HG02759 (cell line): ENCODE results near the gene RTN4.
"Not testable (repeated sequence)": the region's sequence is repeated elsewhere in the genome, so short reads cannot be mapped to it uniquely, and the experiment has no call there.

ENCODE experiments used
- ATAC-seq: cut with Tn5 transposase; IDR thresholded peaks from one replicate; pipeline ENCODE4 v1.9.1; 2021; ENCODE audit warnings: mild to moderate bottlenecking, moderate library complexity; ENCODE audit not compliant: unreplicated experiment

The RTN4 gene

GRCh38 chr2:55076019-55076418, 25.8 kb upstream of the RTN4 start:
- not testable (repeated sequence) for ATAC-seq

DNA sequence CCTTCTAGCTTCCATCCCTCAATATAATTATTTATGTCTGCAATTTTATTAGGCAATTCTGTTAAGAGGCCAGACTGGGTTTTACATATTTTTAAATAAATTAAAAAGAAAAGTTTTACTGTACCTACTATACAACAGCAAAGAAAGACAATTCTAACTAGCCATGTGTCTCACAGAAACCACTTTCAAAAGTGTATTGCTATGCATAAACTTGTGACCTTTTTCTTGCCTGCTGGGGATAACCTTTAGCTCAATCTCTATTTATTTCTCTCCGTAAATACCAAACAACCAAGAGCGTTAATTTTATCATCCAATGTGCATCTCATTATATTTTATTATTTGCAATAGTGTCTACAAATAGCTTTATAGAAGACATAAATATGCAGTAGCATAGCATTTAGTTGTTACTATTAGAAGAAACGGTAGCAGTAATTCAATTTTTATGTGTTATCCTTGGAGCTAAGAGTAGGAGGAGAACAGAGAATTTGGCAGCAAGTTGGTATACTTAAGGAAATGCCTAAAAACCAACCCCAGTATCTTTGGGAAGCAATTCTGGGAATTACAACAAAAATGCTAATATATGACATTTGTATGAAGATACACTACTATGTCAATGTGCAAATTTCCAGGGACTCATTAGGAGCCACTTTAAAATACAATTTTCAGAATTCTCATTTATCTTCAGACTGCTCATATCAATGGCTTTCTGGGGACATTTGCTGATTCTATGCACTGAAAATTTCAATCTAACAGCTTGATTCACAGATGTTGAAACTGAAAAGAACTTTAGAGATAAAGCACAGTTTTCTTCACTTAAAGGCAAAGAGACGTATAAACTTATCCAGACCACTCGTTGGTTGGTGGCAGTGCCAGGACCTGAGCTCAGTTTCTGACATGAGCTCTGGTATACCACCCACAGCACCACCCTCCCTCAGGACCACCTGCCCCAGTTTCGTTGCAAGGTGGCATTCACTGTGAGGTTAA, 23.0 kb upstream of the RTN4 start:
- no peak for ATAC-seq

DNA sequence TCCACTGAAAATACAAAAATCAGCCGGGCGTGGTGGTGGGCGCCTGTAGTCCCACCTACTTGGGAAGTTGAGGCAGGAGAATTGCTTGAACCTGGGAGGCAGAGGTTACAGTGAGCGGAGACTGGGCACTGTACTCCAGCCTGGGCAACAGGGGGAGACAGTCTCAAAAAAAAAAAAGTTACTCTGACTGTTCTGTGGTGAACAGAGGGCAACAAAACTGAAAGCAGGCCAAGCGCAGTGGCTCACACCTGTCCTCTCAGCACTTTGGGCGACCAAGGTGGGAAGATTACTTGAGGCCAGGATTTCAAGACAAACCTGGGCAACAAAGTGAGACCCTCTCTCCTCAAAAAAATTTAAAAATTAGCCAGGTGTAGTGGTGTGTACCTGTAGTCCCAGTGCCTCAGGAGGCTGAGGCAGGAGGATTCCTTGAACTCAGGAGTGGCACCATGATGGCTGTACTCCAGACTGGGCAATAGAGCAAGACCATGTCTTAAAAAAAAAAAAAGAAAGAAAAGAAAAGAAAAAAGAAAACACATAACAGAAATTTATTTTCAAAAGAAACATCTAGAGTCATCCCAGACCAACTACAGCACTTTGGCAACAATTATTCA, 13.6 kb upstream of the RTN4 start:
- ATAC-seq = peak; percentile 54

DNA sequence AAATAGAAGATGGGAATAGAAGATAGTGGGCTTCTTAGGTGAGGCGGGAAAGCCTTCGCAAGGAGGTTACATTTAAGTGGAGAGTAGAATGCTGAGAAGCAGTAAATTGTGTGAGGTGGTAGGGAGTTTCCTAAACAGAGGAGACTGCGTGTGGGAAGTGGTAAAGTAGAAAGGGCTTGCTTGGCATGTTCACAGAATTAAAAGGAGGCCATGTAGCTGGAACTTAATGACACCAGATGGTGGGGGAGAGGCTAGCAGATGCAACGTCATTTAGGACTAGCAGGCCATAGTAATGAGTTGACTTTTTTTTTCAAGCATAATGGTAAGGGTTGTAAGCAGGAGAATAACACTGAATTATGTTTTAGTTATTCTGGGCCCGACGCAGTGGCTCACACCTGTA, 13.0 kb upstream of the RTN4 start:
- no peak for ATAC-seq

- no peak for ATAC-seq
Observed at GRCh38 chr2:55062754-55063153, 12.5 kb upstream of the RTN4 start.

DNA sequence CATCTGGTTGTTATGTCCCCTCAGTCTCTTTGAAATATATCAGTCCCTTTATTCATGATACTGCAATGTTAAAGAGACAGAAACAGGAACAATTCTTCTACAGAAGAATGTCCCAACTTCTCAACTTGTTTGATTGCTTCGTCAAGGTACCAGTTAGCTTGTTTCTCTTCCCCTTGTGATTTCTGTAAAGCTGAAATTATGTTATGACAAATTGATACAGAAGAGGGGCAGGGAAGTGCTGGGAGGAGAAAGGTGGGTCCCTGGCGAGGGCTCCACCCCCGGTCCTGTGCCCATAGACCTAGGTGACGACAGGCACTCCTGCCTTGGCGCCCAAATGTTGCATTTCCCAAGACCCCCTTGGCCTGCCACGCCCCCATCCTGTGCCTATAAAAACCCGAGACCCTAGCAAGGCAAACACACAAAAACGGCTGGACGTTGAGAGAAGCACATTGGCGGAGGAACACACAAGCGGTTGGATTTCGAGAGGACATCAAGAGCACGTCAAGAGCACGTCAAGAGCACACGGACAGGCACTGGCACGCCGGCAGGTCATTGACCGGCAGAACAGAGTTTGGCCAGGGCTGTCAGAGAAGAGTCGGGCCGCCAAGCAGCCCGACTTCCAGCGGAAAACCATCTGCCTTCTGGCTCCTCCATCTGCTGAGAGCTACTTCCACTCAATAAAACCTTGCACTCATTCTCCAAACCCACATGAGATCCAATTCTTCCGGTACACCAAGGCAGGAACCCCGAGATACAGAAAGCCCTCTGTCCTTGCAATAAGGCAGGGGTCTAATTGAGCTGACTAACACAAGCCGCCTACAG, 11.5 kb upstream of the RTN4 start:
- ATAC-seq = no peak

GRCh38 chr2:55059793-55060192, 9.5 kb upstream of the RTN4 start:
- ATAC-seq = no peak

DNA sequence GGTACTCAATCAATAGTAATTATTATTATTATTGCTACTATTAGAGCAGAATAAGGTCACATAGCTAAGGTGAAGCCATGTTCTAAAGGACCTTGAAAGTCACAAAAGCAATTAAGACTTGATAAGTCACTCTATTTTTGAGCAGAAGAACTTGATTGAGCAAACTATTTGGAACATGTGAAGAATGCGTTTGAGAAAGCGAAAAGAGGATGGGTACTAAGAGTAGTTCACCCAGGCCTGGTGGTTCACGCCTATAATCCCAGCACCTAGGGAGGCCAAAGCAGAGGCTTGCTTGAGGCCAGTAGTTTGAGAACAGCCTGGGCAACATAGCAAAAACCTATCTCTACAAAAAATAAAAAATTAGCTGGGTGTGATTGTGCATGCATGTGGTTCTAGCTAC, 7.2 kb upstream of the RTN4 start:
- no peak for ATAC-seq

- no peak for ATAC-seq
Observed at GRCh38 chr2:55056024-55056521, 5.8 kb upstream of the RTN4 start.

GRCh38 chr2:55054106-55054875, 4.0 kb upstream of the RTN4 start:
- ATAC-seq = peak; percentile 23

DNA sequence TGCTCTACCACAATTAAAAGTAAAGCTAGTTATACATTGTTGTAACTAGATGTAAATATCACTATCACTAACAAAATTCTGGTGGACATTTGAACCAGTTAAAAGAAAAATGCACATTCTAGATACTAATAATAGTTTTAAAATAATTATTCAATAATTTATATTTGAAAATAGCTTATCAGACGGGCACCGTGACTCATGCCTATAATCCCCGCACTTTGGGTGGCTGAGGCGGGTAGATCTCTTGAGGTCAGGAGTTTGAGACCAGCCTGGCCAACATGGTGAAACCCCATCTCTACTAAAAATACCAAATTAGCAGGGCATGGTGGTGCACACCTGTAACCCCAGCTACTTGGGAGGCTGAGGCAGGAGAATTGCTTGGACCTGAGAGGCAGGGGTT, 3.0 kb upstream of the RTN4 start:
- not testable (repeated sequence) for ATAC-seq

GRCh38 chr2:55052129-55053061, 2.1 kb upstream of the RTN4 start:
- no peak for ATAC-seq

DNA sequence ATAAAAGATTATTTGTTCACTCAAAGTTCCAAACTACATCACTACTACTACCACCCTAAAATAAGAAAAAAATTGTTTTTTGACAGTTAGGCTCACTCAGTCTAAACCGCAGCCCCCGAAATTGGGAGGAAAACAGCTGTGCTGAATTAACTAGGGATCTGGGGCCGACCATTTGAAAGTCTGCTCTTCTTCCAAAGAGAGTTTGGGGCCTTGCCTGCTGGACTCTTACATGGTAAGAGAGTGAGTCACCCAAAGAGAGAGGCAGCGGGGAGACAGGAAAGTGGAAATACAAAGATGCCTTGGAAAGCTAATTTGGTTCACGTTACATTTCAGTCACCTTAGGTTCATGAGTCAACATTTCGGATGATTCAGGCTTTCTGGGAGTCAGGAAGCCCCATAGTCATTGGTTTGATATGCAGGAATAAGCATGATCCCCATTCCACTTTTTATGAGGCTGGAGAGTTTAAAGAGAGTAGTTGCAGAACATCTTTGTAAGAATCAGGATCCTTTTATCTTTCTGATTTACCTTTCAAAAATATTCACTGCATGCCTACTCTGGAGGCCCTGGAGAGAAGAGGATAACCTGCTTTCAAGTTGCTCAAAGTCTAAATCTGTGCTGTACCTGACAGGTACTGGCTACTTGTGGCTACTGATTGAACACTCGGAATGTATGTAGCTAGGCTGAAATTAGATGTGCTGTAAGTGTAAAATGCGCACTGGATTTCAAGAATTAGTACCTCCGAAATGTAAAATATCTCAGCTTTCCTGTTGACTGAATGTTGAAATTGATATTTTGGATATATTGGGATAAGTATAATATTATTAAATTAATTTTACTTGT, 995 bp upstream of the RTN4 start:
- ATAC-seq = no peak

GRCh38 chr2:55049821-55050099, 491 bp downstream of the RTN4 start:
- peak; percentile 1 for ATAC-seq

DNA sequence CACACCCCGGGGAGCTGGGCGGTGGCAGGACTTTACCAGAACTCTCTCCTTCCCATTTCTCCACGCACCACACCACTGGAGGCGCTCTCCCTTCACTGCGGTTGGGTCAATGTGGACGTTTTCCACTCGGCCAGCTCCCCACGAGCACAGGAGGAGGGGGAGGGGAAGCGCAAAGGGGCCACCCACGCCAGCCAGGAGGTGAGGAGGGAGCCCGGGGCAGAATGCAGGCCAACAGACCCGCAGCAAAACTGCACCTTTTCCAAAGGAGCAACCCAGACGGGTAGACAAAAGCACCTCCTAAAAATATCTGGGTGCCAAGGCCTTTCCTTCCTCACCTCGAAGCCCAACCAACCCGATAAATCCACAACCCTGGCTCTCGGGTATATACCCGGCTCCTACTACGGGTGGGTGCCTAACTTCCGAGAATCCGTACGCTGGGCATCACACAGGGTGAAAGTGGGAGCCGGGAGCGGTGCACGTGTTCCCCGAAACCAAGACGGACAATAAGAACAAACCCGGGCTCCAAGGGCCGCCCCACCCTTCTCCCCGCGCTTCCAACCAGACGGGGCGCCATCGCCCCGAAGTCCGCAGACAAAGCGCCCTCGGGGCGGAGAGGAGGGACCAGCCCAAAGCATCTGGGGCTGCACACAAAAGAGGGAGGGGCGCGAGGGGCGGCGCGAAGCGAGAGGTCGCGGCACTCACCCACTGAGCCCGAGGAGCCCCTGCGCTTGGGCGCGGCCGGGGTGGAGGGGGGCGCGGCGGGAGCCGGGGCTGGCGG, 1.0 kb downstream of the RTN4 start:
- peak; percentile 17 for ATAC-seq

- no peak for ATAC-seq
Observed at GRCh38 chr2:55048508-55049042, 1.7 kb downstream of the RTN4 start.

DNA sequence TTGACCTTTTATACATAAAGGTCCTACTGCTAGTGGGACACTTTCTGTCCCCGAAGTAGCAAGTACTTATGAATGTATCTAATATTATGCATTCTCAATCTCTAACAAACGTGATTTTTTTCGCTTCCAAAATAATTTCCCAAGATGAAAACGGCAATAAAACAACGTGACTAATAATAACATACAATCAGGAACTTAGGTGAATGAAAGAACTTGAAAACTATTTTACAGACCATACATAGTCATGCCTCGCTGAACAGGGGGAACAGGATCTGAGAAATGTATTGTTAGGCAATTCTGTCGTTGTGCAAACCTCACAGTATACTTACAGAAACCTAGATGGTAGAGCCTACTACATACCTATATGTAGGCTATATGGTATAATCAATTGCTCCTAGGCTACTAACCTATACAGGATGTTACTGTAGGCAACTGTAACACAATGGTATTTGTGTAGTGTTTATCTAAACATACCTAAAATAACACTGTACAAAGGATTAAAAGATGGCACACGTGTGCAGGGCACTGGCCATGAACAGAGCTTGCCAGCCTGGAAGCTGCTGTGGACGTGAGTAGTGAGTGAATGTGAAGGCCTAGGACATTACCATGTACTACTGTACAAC, 2.5 kb downstream of the RTN4 start:
- no peak for ATAC-seq
